HL-60 (cell line): ENCODE data around the gene EDIL3.

Experiments
- CTCF ChIP-seq: IDR thresholded peaks from one replicate; pipeline ENCODE4 v1.5.1; 2011; ENCODE audit warnings: low read length, control low read depth, inconsistent platforms; ENCODE audit not compliant: insufficient read depth
- GABPA ChIP-seq: IDR thresholded peaks from 2 replicates; pipeline ENCODE4 v1.6.1; 2012; ENCODE audit warnings: low read depth
- POLR2AphosphoS5 ChIP-seq: IDR thresholded peaks from 2 replicates; pipeline ENCODE4 v1.6.1; 2012; ENCODE audit warnings: low read depth

- TF ChIP-seq CTCF, result no peak
- TF ChIP-seq POLR2AphosphoS5, result no peak
- TF ChIP-seq GABPA, result no peak
Measured at GRCh38 chr5:84322646-84323045, 62.0 kb downstream of the EDIL3 start.
